Ramos (cell line): ENCODE data around the gene FOXA3.

Experiments used
- in situ Hi-C: fragments of 300-500 bp; cut with MboI; formaldehyde crosslinking; loops from one replicate; pipeline ENCODE4 v1.14.3; 2022; ENCODE audit warnings: low sequenced_read_pairs; ENCODE audit not compliant: unreplicated experiment

Gene FOXA3

DNA sequence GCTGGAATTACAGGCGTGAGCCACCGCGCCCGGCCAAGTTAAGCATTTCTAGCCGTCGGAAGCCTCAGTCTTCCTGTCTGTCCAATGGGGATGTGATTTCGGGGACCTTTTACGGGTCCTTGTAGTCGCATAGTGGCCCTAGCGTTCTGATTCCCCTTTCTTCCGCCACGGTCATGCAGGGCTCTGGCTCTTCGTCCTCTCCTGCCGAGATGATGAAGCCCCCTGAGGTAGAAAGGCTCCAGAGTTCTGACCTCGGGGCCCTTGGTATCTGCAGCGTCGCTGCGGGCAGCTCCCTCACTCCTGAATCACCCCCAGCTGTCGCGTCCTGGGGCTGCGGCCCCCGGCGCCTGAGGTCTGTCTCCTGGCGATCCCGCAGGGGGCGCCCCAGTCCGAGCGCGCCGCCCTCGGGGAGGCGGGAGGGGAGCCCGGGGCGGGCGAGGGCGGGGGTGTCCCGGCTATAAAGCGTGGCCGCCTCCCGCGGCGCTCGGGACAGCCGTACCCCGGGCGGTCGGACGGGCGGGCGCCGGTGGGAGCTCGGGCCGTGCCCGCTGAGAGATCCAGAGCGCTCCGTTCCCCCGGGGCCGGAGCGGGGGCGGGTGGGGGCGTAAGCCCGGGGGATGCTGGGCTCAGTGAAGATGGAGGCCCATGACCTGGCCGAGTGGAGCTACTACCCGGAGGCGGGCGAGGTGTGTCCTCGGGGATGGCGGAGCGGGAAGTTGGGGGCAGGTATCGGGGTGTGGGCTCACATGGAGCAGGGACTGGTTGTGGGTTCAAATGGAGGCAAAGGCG, at the start of gene FOXA3:
TSS of gene FOXA3 (plus strand) at position 487 of the 789 bp plus-strand sequence. CDS start at position 618, 131 bp downstream.
- in situ Hi-C loops = no loop called here

DNA sequence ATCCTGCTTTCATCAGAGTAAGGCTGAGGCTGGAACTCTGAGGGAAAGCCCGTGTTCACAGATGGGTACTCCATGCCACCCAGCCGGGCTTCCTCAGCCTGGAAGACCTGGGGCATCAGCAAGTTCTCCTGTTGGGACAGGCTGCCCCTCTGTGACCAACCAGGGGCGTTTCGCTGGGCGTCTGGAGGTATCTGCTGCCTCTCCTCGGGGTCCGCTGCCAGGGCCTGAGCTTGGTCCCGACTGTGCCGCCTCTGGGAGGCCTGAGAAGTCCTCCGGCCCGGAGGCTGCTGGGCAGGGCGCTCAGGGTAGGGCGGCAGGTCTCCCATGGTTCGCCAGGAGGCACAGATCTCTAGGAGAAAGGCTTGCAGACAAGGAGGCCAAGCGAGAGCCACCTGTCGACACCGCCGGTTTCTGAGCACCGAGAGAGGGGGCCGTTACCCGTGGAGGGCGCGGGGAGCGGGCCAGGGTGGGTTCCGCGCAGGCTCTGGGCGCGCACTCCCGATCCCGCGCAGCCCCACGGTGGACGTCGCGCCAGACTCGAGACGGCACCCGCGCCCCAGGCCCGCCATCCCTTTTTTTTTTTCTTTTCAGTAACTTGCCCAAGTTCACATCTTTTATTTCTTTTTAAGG, 49.2 kb upstream of the FOXA3 start, which contains the start of gene RSPH6A:
TSS of gene RSPH6A (minus strand) at position 458 of the 630 bp plus-strand sequence. CDS start at position 326, 132 bp downstream.
- in situ Hi-C loops = no loop called here

DNA sequence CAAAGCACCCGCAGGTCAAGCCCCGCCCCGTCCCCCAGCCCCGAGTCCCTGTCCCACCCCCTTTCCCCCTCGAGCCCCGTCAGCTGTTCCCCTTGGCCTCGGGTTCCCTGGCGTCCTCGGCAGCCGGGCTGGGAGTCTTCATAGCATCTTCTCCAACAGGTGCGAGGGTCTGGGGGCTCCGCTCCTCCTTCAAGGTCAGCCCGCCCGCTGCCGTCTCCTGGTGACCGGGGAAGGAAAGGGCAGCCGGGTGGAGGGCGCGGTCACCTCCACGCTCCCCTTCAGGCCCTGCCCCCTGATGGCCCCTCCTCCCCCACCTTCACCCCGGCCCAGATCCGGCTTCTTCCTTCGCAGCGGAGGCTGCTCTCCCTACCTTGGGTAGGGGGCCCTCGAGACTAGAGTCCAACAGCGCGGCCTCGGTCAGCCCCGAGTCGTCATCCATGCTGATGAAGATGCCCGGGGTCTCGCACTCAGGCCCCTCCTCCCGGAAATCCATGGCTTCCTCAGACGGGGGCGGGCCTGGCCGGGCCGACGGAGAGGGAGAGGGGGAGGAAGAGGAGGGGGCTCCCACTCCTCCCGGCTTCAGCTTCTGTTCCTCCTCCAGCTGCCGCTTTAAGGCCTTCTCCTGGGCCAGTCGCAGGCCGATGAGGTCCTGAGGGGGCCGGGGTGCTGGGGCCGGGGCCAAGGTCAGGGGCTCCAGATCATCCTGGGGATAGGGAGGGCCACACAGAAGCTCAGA, 48.5 kb upstream of the FOXA3 start:
- in situ Hi-C loops = no loop called here

DNA sequence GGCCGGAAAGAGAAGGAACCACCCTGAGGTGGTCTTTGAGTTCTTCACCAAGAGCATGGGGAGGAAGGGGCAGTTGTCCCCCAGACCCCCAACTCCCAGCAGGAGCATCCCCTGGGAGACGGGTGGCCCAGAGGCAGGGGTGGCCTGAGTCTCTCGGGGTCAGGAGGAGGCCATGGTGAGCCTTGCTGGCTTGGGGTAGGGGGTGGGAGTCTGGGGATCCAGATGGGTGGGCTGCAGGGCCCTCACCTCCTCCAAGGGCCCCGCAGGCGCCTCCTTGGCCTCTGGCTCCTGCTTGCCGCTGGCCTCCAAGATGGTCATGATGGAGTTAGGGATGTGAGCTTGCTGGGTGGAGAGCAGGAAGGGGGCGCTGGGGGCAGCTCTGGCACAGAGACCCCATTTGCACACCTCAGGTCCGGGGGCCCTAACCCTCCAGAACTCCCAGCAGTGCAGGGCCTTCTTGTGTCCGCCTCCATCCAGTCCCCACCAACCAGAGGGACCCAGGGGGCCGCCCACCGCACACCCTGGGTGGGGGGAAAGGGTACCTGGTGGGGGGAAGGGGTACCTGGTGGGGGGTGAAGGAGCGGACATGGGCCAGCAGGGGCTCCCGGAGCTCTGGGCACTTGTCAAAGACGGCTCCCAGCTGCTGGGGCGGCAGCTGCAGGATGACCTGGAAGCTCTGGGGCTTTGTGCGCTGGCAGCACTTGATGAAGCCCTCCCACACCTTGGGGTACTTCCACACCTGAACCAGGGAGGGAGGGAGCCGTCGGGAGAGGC, 47.7 kb upstream of the FOXA3 start:
- in situ Hi-C loops = no loop called here

DNA sequence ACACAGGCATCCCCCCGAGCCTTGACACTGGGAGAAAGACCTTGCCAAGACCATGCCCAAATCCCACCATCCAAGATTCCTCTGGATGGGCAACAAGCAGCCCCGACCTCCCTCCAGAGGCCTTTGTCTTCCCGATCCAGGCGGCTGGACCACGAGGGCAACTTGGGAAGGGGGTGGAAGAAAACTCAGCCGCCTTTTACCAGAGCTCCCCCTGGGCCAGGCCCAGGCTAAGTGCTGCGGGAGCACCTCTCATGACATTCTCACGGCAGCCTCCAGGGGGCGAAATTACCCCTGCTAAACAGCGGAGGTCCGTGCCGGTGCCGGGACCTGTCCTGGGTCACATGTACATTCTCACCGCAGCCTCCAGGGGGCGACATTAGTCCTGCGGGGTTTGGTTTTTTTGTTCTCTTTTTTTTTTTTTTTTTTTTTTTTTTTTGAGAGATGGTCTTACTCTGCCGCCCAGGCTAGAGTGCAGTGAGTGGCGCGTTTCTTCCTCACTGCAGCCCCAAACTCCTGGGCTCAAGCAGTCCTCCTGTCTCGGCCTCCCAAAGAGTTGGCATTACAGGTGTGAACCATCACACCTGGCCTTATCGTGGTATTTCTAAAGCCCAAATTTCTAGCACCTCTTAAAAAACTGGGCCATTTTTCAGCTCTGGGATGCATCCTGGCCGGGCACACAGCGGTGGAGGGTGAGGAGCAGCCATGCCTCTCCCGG, 47.0 kb upstream of the FOXA3 start:
- in situ Hi-C loops = no loop called here

DNA sequence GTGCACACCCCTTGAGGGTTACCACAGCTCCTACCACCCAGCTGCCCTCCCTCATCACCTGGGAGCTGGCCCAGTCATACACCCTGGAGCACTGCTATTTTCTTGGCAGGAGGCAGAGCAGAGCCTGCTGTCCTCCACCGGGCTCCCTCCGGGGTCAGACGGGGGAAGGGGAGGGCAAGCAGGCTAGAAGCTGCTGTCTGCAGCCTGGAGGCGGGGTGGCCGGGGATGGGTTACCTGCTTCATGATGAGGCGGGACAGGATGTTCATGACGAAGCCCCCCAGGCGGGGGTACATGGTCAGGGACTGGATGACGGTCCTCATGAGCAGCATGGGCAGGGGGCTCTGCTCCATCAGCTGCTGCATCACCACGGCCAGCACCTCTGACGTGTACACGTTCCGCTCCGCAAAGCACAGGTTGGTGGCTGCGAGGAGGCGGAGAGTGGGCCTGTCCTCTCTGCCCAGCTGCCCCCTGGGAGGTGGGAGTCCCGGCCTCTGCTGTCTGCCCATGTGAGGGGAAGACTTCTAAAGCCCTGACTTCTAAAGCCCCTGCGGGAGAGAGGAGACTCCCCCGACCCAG, 46.3 kb upstream of the FOXA3 start:
- in situ Hi-C loops = no loop called here

DNA sequence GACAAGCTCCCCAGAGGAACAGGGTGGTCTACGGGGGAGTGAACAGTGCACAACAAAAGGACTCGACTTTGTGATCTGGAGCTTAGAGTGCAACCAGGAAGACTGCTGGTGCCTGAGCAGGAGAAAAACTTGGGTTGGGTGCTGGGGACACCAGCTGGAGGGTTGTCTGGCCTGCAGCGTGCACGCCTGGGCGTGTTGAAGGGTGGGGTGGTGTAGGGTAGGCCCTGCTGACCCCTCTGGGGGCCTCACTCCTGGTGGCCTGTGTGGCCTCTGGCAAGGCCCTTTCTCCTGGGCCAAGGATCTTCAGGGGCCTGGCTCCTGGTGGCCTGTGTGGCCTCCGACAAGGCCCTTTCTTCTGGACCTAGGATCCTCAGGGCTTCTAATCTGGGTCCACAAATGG, 44.4 kb upstream of the FOXA3 start:
- in situ Hi-C loops = no loop called here

DNA sequence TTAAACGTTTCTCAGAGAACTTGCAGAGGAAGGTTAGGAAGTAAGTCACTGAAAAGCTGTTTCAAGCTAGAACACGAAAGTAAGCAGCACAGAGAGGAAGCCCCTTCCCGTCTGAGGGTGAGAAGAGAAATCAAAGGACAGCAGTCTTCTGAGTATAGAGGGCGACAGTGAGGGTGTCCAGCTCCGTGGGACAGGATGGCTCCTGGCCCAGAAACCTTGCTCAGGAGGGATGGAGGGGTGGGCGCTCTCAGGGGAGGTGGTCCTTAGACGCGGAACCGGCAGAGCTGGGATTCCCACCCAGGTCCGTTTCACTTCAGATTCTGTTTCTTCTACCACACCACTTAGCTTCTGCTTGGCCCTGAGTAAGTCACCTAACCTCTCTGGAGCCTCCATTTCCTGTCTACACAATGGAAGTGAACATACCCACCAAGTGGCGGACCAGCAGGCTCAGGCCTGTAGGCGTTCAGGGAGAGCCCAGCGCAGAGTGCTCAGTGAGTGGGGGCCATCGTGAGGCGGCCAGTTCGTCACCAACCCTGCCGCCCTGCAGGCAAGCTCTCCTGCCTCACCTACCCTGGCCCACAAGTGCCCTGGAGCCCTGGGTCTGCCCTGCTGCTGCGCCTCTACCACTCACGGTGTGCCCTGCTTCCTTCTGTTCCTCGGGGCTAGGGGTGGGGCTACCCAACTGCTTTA, 43.6 kb upstream of the FOXA3 start:
- in situ Hi-C loops = no loop called here

DNA sequence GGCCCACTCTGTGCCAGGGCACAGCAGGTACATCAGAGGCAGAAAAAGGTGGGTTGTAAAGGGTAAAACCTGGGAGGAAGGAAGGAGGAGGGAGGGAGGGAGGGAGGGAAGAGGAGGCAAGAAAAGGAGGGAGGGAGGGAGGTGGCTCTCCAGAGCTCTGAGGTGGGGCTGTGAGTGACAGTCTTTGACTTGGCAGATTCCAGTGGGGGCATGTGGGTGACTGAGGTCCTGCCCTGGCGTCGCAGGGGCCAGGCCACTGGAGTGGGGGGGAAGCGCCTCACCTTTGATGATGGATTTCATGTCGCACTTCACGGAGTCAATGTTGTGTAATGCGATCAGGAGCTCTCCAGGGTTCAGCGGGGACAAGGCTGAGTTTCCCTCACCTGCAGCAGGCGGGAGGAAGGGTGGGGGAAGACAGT, 43.0 kb upstream of the FOXA3 start:
- in situ Hi-C loops = no loop called here

DNA sequence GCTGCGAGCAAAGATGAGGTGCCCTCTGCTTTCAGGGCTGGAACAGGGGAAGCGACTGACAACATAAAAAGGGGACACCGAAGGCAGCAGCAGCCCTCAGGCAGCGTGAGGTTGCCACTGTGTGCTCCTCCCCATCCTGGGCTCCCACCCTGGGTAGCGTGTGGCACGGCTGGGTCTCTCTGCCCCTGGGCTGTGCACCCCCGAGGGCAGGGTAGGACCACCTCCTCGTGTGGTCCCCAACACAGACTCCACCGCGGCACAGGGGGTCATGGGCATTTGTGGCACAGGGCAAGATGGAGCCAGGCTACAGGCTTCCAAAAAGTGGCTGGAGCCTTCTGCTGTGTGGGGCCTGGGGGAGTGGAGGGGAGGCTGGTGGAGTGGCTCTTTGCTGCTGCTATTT, 42.6 kb upstream of the FOXA3 start:
- in situ Hi-C loops = no loop called here

DNA sequence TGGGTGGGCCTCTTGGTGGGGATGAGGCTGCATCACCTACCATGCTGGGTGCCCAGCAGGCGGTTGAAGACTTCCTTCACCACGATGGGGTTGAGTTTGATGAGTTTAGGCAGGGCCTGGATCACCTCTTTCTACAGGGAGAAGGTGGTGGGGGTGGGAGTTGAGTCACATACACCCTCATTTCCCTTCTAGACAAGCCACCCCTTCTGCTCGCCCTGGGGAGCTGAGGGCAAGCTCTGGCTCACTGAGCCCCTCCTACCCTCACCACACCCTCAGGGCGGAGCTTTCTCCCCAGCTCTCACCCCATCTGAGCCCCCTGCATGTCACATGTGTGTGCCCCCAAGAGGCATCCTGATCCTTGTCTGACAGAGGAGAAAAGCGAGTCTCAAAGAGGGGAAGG, 41.4 kb upstream of the FOXA3 start:
- in situ Hi-C loops = no loop called here

DNA sequence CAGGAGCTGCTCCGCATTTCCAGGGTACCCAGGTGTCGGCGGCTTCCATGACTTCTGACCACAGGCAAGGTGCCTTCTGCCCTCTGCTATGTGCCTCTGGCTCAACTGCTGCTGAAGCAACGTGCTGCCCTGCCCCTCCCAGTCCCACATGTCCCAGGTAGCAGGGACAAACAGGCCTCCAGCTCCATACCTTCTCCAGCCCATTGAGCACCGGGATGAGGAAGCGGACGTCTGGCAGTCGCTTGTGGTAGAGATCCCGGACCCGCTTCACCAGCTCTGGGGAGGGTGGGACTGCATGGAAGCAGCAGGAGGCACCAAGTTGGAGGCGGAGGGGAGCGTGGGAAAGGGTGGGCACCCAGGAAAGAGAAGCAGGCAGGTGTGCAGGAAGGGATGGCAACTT, 40.9 kb upstream of the FOXA3 start:
- in situ Hi-C loops = no loop called here

DNA sequence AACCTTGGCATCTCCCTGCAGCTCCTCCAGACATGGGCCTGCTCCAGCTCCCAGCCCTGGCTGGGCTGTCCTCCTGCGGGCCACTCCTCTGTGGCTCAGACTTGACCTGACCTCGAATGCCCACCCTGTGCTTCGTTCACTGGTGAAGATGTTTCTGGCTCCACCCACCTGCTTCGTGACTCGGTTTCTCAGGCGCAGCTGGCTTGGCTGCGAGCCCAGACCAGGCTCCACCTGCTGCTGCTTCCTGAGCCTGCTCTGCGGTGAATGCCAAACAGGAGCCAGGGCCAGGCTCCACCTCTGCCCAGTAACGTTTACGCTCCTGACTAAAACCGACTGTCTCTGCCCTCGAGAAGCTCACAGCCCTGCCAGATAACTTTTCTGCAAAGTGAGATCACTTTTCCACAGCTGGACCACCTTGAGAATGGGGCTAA, 40.1 kb upstream of the FOXA3 start:
- in situ Hi-C loops = no loop called here

DNA sequence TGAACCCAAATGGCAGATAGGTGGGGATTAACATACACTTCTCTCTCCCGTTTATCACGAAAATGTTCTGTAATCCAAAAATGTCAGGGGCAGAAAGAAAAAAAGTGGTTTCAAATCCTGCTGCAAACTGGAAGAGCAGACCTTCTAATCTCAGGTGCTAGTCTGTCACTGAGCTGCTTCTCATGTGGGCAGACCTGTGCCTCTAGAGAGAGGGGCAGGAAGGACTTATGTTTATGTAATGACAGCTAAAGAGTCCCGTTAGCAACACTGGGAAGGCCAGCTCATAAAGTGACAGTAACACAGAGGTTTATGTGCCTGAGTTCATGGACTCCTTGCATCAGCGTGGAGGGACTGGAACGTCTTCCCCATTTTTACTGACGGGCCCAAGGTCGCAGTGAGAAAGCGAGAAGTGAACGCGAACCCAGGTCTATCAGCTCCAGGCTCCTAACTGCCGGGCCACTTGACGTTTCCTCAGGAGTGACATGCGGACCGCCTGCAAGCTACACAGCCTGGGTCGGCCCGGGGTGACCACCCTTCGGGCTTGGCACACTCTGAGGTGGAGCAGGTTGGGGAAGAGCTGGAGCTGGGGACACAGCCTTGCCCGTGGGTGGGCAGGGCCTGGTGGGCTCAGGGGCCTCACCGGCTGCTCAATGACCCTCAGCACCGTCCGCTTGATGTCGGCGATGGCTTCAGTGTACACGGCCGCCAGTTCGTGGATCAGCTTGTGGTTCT, 39.4 kb upstream of the FOXA3 start:
- in situ Hi-C loops = no loop called here

DNA sequence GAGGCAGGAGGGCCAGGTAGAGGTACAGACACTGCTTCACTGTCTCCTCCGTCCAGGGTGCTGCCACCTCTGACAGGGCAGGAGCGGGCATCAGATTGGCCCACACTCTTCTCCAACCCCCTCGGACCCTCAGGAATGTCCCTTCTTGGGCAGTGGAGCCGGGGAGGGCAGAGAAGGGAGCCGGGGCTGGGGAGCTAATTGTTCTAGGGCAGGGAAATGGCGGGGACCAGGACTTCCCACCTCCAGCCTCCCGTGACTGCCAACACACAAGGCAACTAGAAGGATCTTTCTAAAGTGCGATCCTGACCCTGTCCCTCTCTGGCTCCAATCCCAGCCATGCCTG, 38.9 kb upstream of the FOXA3 start:
- in situ Hi-C loops = no loop called here

DNA sequence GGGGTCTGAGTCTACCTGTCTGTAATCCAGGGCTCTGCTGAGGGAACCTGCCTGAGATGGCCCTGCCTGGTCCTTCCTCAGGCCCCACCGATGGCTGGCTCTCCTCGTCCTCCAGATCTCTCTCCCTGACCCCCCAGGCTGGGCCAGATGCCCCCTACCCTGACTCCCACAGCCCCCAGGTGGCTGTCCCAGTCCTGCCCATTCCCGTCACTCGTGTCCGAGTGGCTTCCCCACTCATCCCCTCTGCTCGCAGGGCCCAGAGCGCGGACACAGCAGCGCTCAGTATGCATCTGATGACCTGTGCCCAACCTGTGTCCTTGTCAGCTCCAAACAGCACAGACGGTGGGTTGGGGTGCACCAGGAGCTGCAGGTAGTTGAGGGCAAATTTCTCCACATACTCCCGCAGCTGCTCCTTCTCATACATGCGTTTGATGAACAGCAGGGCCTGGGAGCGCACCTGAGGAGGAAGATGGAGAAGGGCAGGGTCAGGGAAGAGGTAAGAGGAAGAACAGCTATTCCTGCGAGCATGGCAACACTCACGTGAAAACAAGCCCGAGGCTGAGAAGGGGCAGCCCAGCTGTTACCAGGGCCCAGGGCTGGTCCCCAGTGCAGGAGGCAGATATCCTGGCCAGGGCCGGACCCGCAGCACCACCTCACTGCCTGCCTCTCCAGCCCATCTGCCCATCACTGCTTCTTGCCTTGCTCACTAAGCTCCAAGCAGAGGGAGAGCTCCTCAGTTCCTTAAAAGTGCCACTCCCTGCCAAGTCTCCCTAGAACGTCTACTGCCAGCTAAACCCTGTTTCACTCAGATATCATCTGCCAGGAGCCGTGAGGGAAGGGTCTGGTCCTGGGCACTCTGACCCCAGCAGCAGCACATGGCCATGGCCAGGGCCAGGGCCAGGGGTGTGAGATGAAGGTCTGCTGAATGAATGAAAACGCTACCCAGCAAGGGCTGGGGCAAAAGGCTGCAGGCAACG, 37.9 kb upstream of the FOXA3 start:
- in situ Hi-C loops = no loop called here

DNA sequence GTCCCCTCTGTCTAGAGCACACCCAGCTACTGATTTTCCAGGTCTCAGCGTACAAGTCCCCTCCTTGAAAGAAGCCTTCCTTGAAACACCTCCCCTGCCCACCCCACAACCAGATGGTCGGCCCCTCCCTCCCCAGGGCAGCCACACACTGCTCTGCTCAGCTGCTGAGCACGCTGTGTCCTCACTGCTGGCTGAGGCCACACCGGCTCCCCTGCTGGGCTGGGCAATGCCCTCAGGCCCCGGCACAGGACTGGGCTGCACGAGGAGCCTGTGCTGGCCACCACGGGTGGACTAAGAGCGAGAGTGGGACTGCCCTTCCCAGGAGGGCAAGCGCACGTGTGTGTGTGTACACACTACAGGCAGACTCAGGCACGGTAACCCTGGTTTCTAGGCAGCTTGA, 37.2 kb upstream of the FOXA3 start:
- in situ Hi-C loops = no loop called here
